Stimulated activated CD4-positive, alpha-beta T cell treated with anti-CD3 and anti-CD28 coated beads, Interleukin-1b, Interleukin-23, amount 100 ng/mL, for 48 hours (primary cell): ENCODE measurements around the gene RPUSD1.
"Not testable (repeated sequence)": the region's sequence is repeated elsewhere in the genome, so short reads cannot be mapped to it uniquely, and the experiment has no call there.

ENCODE experiments used
- DNase-seq: peaks from one replicate; pipeline ENCODE4 v3.0.0-alpha.2; 2020

The RPUSD1 gene

DNA sequence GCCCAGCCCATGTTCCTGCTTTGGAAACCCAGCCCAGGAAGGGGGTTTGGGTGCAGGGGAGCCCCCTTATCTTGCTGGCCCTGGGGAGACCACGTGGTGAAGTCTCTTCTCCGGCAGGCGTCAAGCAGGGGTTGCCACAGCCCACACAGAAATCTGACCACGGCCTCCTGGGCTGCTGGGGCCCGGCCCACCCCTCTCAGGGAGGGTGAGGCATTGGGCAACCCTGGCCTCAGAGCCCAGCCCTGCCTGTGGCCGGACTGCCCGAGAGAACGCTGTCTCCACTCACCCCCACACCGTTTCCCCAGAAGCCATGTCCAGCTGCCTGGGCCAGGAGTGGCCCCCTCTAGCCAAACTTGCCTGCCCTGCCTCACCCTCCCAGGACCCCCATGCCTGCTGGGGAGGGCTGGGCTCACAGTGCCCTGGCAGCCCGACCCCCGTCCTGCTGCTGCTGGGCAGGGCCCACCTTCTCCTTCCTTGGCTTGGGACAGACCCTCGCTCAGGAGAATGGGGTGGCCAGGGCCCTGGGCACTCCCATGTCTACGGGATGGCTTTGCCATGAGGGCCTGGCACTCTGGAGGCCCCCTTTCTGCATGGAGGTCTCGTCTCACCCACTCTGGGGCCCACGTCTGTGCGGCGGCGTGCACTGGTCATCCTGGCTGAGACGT is 6.7 kb downstream of the RPUSD1 start:
- DNase-seq: no peak

DNA sequence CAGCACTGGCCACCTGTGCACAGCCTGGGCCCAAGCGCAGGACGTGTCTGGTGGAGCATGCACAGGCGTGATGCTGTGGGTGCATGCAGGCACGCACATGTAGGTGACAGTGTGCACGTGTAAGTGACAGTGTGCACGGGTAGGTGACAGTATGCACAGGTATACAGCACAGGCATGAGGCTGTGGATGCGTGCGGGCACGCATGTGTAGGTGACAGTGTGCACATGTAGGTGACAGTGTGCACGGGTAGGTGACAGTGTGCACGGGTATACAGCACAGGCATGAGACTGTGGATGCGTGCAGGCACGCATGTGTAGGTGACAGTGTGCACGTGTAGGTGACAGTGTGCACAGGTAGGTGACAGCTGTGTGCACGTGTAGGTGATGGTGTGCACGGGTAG is 7.9 kb downstream of the RPUSD1 start:
- DNase-seq: no peak

DNA sequence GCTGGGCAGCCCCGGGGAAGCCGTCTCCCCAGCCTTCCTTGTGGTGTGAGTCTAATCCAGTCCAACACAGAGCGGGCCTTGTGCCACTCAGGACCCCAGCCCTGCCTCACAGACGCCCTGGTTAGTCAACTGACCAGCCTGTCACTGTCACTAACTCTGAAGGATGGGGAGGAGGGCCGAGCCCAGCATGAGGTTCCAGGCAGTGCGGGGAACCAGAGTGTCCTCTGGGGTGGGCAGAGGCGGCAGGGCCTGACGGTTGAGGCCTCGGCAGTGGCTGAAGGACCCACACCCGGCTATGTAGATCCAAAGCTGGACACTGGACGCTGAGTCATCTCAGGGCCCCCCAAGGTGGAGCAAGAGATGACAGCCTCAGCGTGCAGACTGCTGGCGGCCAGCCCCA is 8.6 kb downstream of the RPUSD1 start:
- no peak for DNase-seq

- no peak for DNase-seq
These were observed 9.2 kb downstream of the RPUSD1 start for GRCh38 chr16:778909-779527.

GRCh38 chr16:778447-778846 is 9.7 kb downstream of the RPUSD1 start:
- DNase-seq: no peak

GRCh38 chr16:777826-778225 is 10.4 kb downstream of the RPUSD1 start:
- no peak for DNase-seq

GRCh38 chr16:776824-777223 is 11.4 kb downstream of the RPUSD1 start:
- no peak for DNase-seq

GRCh38 chr16:776298-776697 is 11.9 kb downstream of the RPUSD1 start:
- not testable (repeated sequence) for DNase-seq

DNA sequence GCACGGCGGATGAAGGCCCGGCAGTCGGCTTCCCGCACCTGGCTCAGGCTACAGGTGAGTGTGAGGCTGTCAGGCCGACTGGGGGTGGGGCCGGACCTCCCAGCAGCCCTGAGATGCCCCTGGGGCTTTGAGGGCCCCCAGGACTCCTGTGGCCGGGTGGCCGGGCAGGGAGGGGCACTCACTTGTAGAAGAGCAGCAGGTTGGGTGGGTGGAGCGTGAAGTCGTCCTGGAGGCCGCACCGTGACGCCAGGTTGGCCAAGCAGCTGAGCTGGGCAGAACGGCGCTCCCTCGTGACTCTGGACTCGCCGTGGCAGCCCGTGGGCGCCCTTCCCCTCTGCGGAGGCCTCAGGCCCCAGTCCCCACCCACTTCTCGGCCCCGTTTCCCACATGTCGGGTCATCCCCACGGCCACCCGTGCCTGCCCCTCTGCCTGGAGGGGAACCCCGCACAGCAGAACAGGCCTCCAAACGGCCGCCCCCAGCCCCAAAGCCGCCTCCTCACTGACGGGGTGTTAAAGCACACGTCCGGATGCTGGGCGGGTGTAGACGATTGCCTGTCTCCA is 12.9 kb downstream of the RPUSD1 start:
- DNase-seq: no peak

DNA sequence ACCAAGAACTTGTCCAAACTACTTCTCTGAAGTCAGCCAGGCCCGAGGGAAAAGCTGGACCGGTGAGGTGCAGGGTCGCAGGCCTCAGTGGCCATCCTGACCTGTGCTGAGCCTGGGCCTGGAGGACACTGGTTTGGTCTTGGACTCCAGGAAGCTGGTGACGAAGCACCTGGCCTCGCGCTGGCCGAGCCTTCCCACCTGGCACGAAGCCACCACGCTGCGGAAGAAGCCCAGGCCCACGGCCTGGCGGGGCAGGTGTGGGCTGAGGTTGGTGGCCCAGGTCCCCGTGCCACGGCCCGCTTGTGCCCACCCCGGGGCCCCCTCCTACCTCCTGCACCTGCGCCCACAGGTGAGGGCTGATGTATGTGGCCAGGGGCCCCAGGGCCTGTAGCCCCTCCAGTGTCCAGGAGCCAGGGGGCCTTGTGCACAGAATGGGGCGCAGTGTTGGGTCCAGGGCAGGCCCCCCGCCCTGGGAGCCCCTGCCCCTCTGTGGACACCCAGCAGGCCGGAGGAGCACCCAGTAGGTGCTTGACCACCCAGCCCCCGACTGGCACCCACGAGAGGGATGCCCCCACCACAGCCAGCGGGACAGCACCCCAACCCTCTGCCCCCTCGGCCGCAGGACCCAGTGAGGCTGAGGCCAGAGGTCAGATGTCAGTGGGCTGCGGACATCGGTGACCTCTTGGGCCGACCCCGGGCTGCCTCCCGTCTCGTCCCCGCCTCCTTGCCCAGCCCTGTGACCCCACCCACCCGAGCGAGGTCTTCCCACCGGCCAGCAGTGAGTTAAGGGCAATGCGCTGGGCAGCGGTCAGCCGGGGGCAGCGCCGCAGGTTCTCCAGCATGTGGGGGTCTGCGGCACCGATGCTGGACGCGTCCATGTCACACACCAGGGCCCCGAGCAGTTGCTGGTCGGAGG is 13.8 kb downstream of the RPUSD1 start:
- DNase-seq: no peak

DNA sequence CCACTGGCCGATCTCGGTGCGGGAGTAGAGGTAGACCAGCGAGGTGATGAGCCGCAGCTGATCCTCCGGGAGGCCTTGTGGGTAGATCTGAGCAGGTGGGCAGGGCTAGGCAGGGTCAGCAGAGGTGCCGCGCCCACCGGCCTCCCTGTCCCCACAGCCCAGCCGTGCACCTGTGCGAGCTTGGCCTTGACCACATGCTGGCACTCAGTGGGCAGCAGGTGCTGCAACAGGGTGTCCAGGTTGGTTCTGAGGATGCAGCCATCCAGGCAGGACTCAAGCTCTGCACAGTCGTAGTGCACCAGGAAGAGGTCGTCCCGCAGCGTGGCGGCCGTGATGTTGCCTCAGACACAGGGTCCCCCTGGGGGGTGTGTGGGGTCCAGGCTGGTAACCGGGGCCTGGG is 15.2 kb downstream of the RPUSD1 start:
- no peak for DNase-seq

DNA sequence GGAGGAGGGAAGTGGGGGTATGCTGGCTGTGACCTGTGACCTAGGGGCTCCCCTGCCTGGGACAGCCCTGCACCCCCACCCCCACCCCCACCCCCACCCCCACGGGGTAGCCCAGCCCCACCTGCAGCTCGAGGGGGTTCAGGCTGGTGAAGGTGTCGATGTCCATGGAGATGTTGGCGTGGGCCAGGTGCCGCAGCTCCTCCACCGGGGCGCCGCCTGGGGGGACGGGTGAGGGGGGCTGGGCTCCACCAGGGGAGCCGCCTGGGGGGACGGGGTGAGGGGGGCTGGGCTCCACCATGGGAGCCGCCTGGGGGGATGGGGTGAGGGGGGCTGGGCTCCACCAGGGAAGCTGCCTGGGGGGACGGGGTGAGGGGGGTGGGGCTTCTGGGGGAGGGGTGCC is 17.8 kb downstream of the RPUSD1 start:
- DNase-seq: no peak

GRCh38 chr16:769934-770333 is 18.2 kb downstream of the RPUSD1 start:
- no peak for DNase-seq

DNA sequence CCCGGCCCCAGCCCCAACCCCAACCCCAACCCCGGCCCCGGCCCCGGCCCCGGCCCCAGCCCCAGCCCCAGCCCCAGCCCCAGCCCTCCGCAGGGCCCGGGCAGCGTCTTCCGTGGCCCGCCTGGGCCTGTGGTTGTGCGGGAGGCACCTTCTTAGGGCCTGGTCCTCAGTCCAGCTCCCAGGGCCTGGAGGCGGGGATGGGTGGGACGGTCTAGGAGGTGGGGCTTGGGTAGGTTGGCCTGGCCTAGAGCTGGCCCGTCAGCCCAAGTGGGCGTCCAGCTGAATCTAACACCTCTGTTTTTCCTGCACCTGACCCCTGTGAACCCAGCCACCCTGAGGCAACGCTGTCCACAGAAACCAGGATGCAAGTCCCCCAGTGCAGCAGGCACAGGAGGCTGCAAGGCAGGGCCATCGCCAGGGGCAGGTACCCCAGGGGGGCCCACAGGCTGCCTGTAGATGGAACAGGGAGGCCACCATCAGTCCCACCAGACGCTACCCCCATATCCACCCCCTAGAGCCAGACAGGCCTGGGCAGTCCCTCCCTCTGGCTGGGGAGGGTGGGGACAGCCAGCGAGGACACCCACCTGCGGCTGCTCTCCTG is 18.9 kb downstream of the RPUSD1 start:
- no peak for DNase-seq

DNA sequence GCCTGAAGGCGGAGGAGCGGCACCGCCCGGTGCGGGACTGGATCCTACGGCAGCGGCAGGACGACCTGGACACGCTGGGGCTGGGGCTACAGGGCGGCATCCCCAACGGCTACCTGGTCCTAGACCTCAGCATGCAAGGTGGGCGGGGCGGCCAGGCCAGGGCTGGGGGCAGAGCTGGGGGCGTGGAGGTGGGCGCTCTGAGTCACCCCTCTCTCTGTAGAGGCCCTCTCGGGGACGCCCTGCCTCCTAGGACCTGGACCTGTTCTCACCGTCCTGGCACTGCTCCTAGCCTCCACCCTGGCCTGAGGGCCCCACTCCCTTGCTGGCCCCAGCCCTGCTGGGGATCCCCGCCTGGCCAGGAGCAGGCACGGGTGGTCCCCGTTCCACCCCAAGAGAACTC is 19.8 kb downstream of the RPUSD1 start:
- no peak for DNase-seq

DNA sequence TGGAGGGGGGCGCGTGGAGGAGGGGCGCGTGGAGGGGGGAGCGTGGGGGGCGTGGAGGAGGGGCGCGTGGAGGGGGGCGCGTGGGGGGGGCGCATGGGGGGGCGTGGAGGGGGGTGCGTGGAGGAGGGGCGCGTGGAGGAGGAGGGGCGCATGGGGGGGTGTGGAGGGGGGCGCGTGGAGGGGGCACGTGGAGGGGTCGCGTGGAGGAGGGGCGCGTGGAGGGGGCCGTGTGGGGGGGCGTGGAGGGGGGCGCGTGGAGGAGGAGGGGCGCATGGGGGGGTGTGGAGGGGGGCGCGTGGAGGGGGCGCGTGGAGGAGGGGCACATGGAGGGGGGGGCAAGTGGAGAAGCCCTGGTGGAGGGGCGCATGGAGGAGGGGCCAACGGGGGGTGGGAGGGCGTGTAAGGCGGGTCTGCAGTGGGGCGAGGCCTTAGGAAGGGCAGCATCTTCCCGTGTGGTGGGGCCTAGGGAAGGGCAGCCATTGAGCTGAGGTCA is 20.4 kb downstream of the RPUSD1 start:
- DNase-seq: no peak

DNA sequence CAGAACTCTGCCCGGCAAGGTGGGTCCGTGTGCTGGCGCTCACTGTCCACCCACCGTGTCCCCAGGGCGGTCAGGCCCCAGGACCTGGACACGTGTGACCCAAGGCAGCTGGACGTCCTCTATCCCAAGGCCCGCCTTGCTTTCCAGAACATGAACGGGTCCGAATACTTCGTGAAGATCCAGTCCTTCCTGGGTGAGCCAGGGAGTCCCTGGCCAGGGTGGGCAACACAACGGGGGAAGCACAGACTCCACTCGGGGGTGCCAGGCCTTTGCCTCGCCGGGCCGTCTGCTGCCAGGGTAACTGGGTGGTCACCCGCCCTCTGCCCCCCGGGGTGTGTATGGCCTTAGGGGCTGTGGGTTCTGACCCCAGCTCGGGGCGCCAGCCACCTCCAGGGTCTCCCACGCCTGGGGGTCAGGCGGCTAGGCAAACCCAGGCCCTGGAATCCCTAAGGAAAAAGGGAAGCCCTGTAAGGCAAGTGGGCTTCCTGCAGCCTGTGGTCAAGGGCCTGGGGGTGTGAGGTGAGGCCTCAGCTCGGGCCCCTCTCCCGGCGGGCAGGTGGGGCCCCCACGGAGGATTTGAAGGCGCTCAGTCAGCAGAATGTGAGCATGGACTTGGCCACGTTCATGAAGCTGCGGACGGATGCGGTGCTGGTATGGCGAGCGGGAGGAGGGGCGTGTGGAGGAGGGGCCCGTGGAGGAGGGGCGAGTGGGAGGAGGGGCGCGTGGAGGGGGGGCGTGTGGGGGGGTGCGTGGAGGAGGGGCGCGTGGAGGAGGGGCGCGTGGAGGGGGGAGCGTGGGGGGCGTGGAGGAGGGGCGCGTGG is 21.2 kb downstream of the RPUSD1 start:
- DNase-seq: no peak

GRCh38 chr16:766008-766819 is 22.0 kb downstream of the RPUSD1 start:
- no peak for DNase-seq

- no peak for DNase-seq
These were observed 22.7 kb downstream of the RPUSD1 start for GRCh38 chr16:765488-765865.

DNA sequence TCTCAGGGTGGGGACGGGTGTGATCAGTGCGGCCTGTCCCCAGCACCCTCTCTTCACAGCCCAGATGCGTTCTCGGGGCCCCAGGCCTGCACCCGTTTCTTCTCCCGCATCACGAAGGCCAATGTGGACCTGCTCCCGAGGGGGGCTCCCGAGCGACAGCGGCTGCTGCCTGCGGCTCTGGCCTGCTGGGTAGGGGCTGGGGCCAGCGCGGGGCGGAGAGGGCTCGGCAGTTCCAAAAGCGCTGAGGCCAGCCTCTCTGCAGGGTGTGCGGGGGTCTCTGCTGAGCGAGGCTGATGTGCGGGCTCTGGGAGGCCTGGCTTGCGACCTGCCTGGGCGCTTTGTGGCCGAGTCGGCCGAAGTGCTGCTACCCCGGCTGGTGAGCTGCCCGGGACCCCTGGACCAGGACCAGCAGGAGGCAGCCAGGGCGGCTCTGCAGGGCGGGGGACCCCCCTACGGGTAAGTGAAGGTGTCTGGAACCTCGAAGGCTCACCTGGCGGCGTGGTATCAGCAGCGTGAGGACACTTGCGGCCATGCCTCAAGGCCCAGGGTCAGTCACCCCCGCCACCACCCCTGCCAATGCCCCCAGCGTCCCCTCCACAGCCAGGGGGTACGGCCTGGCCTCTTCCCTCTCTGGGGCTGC is 23.2 kb downstream of the RPUSD1 start:
- DNase-seq: no peak
